ENCODE measurements around the gene NEDD4L.

DNA sequence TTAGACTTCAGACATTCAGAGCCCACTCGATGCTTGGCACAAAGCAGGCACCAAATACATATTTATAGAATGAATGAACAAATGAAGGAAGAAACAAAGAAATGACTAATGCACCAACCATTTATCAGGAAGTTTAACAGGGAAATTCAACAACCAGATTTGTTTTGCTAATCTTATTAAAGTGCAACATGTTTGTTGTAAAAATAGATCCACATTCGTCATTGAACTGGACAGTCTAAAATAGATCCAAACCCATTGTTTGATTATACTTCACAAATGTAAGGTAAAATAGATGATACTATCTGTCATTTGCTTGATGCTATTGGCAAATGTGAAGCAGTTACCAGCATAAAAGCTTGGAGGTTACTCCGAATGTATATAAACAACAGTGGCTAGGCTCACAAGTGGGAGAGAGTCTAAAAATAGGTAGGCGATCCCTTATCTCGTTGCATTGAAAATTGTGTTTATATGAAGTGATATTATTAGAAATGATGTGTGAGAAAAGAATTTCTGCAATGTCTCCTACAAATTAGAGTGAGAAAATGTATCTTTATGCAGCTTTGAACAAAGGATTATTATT is 246.2 kb downstream of the NEDD4L start:
- no peak for TF ChIP-seq ZNF274 (IDR thresholded peaks at IDR 0.05; ENCODE audit: low read depth, low read length)
- no peak for TF ChIP-seq YY1 (IDR thresholded peaks at IDR 0.05; ENCODE audit: insufficient read depth, insufficient read length)

Data from NT2/D1 (cell line).